SK-N-SH (cell line): ENCODE measurements around the gene ARL8A. TPM values are rescaled to one million over a fixed set of nuclear protein-coding genes. Genes with fewer than 3 reads are reported as not detected.

Experiments used
- CTCF ChIA-PET: fragments of 300-600, 350-600 bp; formaldehyde crosslinking; extraction: SDS; loops from one replicate; lab custom pipeline; 2021; lab: Yijun Ruan, JAX
- POLR2A ChIA-PET: fragments of 350-600 bp; sonication (Branson Sonifier 250); formaldehyde crosslinking; extraction: SDS; loops from one replicate; lab custom pipeline; 2020; ENCODE audit warnings: antibody characterized with exemption, inconsistent platforms; lab: Yijun Ruan, JAX
- DNase-seq: peaks from one replicate; pipeline ENCODE4 v3.0.0; 2012
- H2AFZ ChIP-seq: fragments of 200-600 bp; sonication (generic); 2 replicates; pipeline ENCODE4 v1.8.1; 2016; ENCODE audit warnings: antibody characterized with exemption, mild to moderate bottlenecking, low read depth
- H3F3A ChIP-seq: fragments of 200-600 bp; sonication (generic); replicated peaks from 2 replicates; pipeline ENCODE3; 2016; ENCODE audit warnings: antibody characterized with exemption, mild to moderate bottlenecking; ENCODE audit not compliant: insufficient read depth
- H3K27ac ChIP-seq, 2 experiments: fragments of 200-500 bp in 1 of 2; fragments of 200-600 bp in 1 of 2; sonication (Bioruptor generic) in 1 of 2; sonication (generic), shearing (Covaris generic) in 1 of 2; 2 replicates each; pipeline versions ENCODE4 v1.5.1 to v1.6.1; 2014 to 2016; ENCODE audit warnings: low read depth in 2 of 2, inconsistent platforms in 1 of 2, low read length in 1 of 2, mild to moderate bottlenecking in 1 of 2, mixed read lengths in 1 of 2
- H3K27me3 ChIP-seq: fragments of 200-600 bp; sonication (generic), shearing (Covaris generic); 2 replicates; pipeline ENCODE4 v1.6.1; 2016; ENCODE audit warnings: mixed run types; ENCODE audit not compliant: insufficient read depth
- H3K36me3 ChIP-seq, 2 experiments: fragments of 200-500 bp in 1 of 2; fragments of 200-600 bp in 1 of 2; sonication (Bioruptor generic) in 1 of 2; sonication (generic) in 1 of 2; replicated peaks in 1 of 2; 2 replicates each; pipeline versions ENCODE3 to v1.5.1; 2014 to 2016; ENCODE audit warnings: low read length in 1 of 2, mild to moderate bottlenecking in 1 of 2; ENCODE audit not compliant: insufficient read depth in 2 of 2, control insufficient read depth in 1 of 2
- H3K4me1 ChIP-seq, 2 experiments: fragments of 200-500 bp in 1 of 2; fragments of 200-600 bp in 1 of 2; sonication (Bioruptor generic) in 1 of 2; sonication (generic), shearing (Covaris generic) in 1 of 2; 2 replicates each; pipeline versions ENCODE4 v1.5.1 to v1.6.1; 2014 to 2016; ENCODE audit warnings: low read depth in 1 of 2, low read length in 1 of 2, mixed run types in 1 of 2; ENCODE audit not compliant: insufficient read depth in 2 of 2, control insufficient read depth in 1 of 2
- H3K4me2 ChIP-seq: fragments of 200-600 bp; sonication (generic), shearing (Covaris generic); 2 replicates; pipeline ENCODE4 v1.6.1; 2017; ENCODE audit warnings: mixed run types
- H3K4me3 ChIP-seq, 2 experiments: fragments of 200-500 bp in 1 of 2; fragments of 200-600 bp in 1 of 2; sonication (Bioruptor generic) in 1 of 2; sonication (generic), shearing (Covaris generic) in 1 of 2; 2 replicates each; pipeline versions ENCODE4 v1.5.1 to v1.8.1; 2014 to 2016; ENCODE audit warnings: low read depth in 2 of 2, inconsistent platforms in 1 of 2, low read length in 1 of 2, mild to moderate bottlenecking in 1 of 2, mixed read lengths in 1 of 2, moderate library complexity in 1 of 2
- H3K79me2 ChIP-seq: fragments of 200-600 bp; sonication (generic); 2 replicates; pipeline ENCODE4 v1.8.1; 2017; ENCODE audit warnings: mild to moderate bottlenecking; ENCODE audit not compliant: insufficient read depth
- H3K9ac ChIP-seq: fragments of 200-600 bp; sonication (generic); 2 replicates; pipeline ENCODE4 v1.6.1; 2017; ENCODE audit warnings: mixed run types
- H3K9me2 ChIP-seq: fragments of 200-600 bp; sonication (generic); 2 replicates; pipeline ENCODE4 v1.6.1; 2017; ENCODE audit warnings: mixed run types
- H3K9me3 ChIP-seq: fragments of 200-600 bp; sonication (generic); 2 replicates; pipeline ENCODE4 v1.6.1; 2017; ENCODE audit warnings: mixed run types, mild to moderate bottlenecking, moderate library complexity
- H4K20me1 ChIP-seq: fragments of 200-600 bp; sonication (generic); 2 replicates; pipeline ENCODE4 v1.6.1; 2017; ENCODE audit warnings: mild to moderate bottlenecking, mixed run types; ENCODE audit not compliant: insufficient read depth
- CTCF ChIP-seq: fragments of 200-600 bp; sonication (generic); IDR thresholded peaks from 2 replicates; pipeline ENCODE4 v1.6.1; 2017; ENCODE audit warnings: antibody characterized with exemption, mild to moderate bottlenecking, moderate library complexity
- ELF1 ChIP-seq: IDR thresholded peaks from 2 replicates; pipeline ENCODE4 v1.4.0; 2012
- EZH2phosphoT487 ChIP-seq: fragments of 200-600 bp; sonication (generic); IDR thresholded peaks from 2 replicates; pipeline ENCODE4 v1.6.1; 2017; ENCODE audit warnings: low read depth, mixed run types, mild to moderate bottlenecking, antibody characterized with exemption, moderate library complexity, borderline replicate concordance
- FOSL2 ChIP-seq: IDR thresholded peaks from 2 replicates; pipeline ENCODE4 v1.4.0; 2012; ENCODE audit warnings: low read depth, mild to moderate bottlenecking, moderate library complexity, borderline replicate concordance
- FOXM1 ChIP-seq: IDR thresholded peaks from 2 replicates; pipeline ENCODE4 v1.4.0; 2012; ENCODE audit warnings: low read depth, mild to moderate bottlenecking
- GABPA ChIP-seq: IDR thresholded peaks from 2 replicates; pipeline ENCODE4 v1.4.0; 2012; ENCODE audit warnings: low read depth, mild to moderate bottlenecking
- GATA2 ChIP-seq: sonication (generic); formaldehyde crosslinking; IDR thresholded peaks from 2 replicates; pipeline ENCODE4 v1.5.0; 2020; ENCODE audit warnings: mild to moderate bottlenecking, missing genetic modification reagents
- IRF3 ChIP-seq: fragments of 150-350 bp; IDR thresholded peaks from 2 replicates; pipeline ENCODE4 v1.6.1; 2016; ENCODE audit warnings: mild to moderate bottlenecking, low read depth, low read length
- NFIC ChIP-seq: IDR thresholded peaks from 2 replicates; pipeline ENCODE4 v1.4.0; 2012; ENCODE audit warnings: borderline replicate concordance
- RCOR1 ChIP-seq: fragments of 150-350 bp; IDR thresholded peaks from 2 replicates; pipeline ENCODE4 v1.6.1; 2017; ENCODE audit warnings: antibody characterized with exemption, low read length
- SIN3A ChIP-seq: IDR thresholded peaks from 2 replicates; pipeline ENCODE4 v1.6.1; 2012; ENCODE audit warnings: low read depth, mild to moderate bottlenecking, low read length, moderate library complexity, borderline replicate concordance
- SMC3 ChIP-seq: IDR thresholded peaks from 2 replicates; pipeline ENCODE4 v1.6.1; 2012; ENCODE audit warnings: low read depth, low read length, improper control_type of control experiment
- TAF1 ChIP-seq: IDR thresholded peaks from 2 replicates; pipeline ENCODE4 v1.6.1; 2012; ENCODE audit warnings: low read depth, mild to moderate bottlenecking, low read length, moderate library complexity, borderline replicate concordance
- TCF12 ChIP-seq: IDR thresholded peaks from 2 replicates; pipeline ENCODE4 v1.4.0; 2012
- TEAD4 ChIP-seq: IDR thresholded peaks from 2 replicates; pipeline ENCODE4 v1.4.0; 2012; ENCODE audit warnings: mild to moderate bottlenecking, borderline replicate concordance; ENCODE audit not compliant: insufficient read depth
- USF1 ChIP-seq: IDR thresholded peaks from 2 replicates; pipeline ENCODE4 v1.4.0; 2012; ENCODE audit warnings: low read depth, borderline replicate concordance
- WGBS: methylation state at CpG from one replicate; pipeline ENCODE4 v1.1.6; 2017; ENCODE audit warnings: low lambda C conversion rate; 5-methylcytosine and 5-hydroxymethylcytosine counted together
- polyA plus RNA-seq, 3 experiments: library from polyadenylated mRNA; depleted of rRNA; stranded (reverse); fragments of >200 nt; gene quantifications; 2 replicates each; pipeline ENCODE4 v1.2.3, GENCODE V29; 2012

Gene ARL8A
- polyA plus RNA-seq, 1 of the 3 experiments (the other 2 are of a cell fraction), result 66.9 TPM

GRCh38 chr1:202189918-202190715 lies 45.6 kb upstream of the ARL8A start:
- no peak for TF ChIP-seq TCF12
- TF ChIP-seq TEAD4, result no peak
- no peak for TF ChIP-seq ELF1
- TF ChIP-seq SMC3, result no peak
- no peak for TF ChIP-seq NFIC
- no peak for TF ChIP-seq TAF1
- no peak for TF ChIP-seq FOXM1
- no peak for TF ChIP-seq FOSL2
- no peak for TF ChIP-seq GATA2 (CRISPR knock-in tag)
- TF ChIP-seq CTCF, result no peak; the same call in 1 of the 2 replicates
- no peak for TF ChIP-seq SIN3A
- no peak for TF ChIP-seq EZH2phosphoT487
- no peak for TF ChIP-seq USF1
- TF ChIP-seq RCOR1, result no peak
- no peak for TF ChIP-seq GABPA
- no peak for TF ChIP-seq IRF3
- DNase-seq, result no peak
- no peaks in the 10 kb centered on the region for H3K9me3 ChIP-seq

More at GRCh38 chr1:202189918-202190715, 45.6 kb upstream of the ARL8A start:
- ChIA-PET CTCF (interaction anchor here (0.6 to 8.1 kb wide), 28 partner anchors 11 to 529 kb away, joined by 3 to 187 read pairs (median 6); no protein-coding TSS in a partner anchor), POLR2A (interaction anchor here (0.6 kb wide), 1 partner anchor 149 kb away, joined by 4 read pairs; no protein-coding TSS in a partner anchor)
- H3K27ac ChIP-seq, result no peak overlapping the region
- H3K4me3 ChIP-seq, result no peak overlapping the region
- 58% methylated on average over 6 of the region's 7 CpGs for WGBS
- H3F3A ChIP-seq, result no peaks in the 10 kb centered on the region
- no peak overlapping the region for H3K9ac ChIP-seq
- H3K79me2 ChIP-seq, result no peaks in the 10 kb centered on the region
- H2AFZ ChIP-seq, result no peak overlapping the region
- H3K36me3 ChIP-seq, result no peaks in the 10 kb centered on the region
- peaks cover 0 to 10% of the 10 kb centered on the region in 2 experiments; a peak in 1 of 4 replicates for H3K4me1 ChIP-seq
- peaks cover 18% of the 10 kb centered on the region for H3K27me3 ChIP-seq
- H3K4me2 ChIP-seq, result no peak overlapping the region
- H3K9me2 ChIP-seq, result no peaks in the 10 kb centered on the region
- H4K20me1 ChIP-seq, result no peaks in the 10 kb centered on the region
